HG03066 (cell line): ENCODE data around the gene MRPS12.
"Not testable (repeated sequence)": the region's sequence is repeated elsewhere in the genome, so short reads cannot be mapped to it uniquely, and the experiment has no call there.

Source experiments
- ATAC-seq: cut with Tn5 transposase; IDR thresholded peaks from one replicate; pipeline ENCODE4 v1.9.1; 2021; ENCODE audit warnings: low read depth; ENCODE audit not compliant: unreplicated experiment

Gene MRPS12

DNA sequence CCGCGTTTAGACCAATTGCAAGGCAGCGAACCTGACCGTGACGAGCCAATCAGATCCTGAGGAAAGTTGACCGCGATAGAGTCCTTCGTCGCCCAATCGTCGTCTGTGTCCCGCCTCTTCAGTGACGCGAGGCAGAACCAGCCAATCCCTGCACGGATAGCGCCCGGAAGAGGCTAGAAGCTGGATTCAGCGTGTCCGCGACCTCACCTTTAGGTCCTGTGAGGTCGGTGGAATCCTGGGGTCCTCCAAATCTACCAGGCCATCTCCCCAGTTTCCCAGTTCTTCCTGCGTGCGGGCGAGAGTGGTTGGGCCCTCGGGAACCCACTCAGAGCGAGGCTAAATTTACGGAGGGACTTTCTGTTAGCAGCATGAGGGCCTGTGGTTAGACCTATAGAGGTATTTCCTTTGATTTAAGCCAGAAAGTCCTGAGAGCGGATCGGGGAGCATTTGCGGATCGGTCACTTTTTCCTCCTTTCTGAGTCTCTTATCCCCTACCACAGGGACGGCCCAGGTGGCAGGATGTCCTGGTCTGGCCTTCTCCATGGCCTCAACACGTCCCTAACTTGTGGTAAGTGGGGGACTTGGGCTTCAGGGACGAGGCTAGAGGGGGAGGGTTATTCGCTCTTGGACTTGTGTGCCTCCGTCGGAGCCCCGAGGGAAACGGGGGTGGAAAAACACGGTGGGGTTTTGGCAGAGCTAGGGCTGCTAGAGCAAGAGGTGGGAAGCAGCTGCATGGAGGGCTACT, at the start of gene MRPS12:
Gene MRPS12 (plus strand): TSS at position 169 of the 745 bp plus-strand sequence. CDS start 351 bp downstream, at position 520.
- ATAC-seq: peak; percentile 94

- no peak for ATAC-seq
These were observed 47.5 kb upstream of the MRPS12 start for GRCh38 chr19:38883286-38883685.

DNA sequence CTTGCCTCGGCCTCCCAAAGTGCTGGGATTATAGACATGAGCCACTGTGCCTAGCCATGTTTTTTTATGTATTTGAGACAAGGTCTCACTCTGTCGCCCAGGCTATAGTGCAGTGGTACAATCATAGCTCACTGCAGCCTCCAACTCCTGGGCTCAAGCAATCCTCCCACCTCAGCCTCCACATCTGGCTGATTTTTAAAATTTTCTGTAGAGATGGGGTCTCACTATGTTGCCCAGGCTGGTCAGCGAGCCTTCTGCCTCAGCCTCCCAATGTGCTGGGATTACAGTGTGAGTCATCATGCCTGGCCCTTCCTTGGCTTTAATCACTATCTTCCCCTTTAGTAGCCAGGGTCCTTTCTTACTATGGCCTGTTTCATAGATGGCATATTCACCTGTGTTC, 46.1 kb upstream of the MRPS12 start:
- ATAC-seq: not testable (repeated sequence)

DNA sequence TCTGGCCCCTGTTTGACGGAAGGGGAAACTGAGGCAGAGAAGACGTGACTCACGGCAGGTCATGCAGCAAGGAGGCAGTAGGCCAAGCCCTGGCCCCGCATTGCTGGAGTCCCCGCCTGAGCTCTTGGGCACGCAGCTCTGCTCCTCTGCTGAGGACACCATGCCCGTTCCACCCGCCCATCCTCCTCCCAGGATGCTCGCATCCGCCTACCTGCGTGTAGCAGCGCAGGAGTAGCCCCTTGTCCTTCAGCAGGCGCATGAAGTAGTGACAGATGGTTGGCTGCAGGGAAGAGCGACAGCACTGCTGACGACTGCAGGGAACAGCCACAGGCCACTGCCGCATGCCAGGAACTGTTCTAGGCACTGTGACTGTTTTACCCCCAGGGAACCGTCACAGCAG, 41.9 kb upstream of the MRPS12 start:
- ATAC-seq: no peak

DNA sequence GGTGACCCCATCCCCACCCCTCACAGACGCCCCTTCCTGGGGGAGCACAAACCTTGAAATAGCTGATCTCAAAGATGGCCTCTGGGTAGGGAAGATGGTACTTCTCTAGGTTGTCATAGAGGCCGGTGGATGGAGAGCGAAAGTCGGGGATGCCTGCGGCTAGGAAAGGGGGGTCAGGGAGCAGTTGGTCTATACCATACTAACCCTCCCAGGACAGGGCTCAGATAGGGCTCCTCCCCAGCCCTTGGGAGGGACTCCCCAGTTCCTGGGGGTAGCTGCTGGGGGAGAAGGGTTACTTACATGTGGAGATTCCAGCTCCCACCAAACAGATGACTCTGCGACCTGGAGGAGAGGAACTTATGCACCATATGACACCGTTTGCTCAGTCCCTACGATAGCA, 40.9 kb upstream of the MRPS12 start:
- ATAC-seq: no peak

DNA sequence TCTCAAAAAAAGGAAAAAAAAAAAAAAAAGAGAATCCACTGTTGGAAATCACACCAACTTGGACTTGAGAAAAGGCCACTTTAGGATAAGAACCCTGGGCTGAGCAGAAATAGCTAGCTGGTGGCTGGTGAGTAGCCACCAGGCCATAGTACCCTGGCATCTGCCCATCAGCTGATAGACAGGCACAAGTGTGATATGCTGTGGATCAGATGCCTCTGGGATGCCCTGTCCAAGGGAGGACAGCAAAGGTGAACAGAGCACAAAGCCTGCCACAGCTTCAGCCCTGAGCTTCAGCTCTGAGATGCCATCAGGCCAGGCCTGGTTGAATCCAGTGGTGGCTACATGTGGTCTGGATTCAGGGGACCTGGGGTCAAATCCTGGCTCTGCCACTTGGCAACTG, 40.1 kb upstream of the MRPS12 start:
- ATAC-seq: no peak

DNA sequence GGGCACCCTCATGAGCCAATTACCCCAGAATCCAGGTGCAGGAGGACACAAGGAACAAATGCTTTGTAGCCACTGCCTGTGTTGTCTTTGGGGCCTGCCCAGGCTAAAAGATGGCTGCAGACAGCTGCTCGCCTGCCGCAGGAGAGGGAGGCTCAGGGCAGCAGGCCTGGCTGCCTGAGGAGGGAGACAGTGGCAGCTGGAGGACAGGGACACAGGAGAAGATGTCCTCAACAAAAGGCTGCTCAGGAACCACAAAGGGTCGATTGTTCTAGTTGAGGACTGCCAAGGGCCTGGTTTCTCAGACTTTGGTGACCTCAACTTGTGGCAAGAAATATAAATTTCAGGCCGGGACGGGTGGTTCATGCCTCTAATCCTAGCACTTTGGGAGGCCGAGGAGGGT, 39.0 kb upstream of the MRPS12 start:
- no peak for ATAC-seq

- no peak for ATAC-seq
These were observed 37.9 kb upstream of the MRPS12 start for GRCh38 chr19:38892841-38893240.

GRCh38 chr19:38893341-38893771, 37.4 kb upstream of the MRPS12 start:
- no peak for ATAC-seq

GRCh38 chr19:38894968-38895367, 35.8 kb upstream of the MRPS12 start:
- no peak for ATAC-seq

DNA sequence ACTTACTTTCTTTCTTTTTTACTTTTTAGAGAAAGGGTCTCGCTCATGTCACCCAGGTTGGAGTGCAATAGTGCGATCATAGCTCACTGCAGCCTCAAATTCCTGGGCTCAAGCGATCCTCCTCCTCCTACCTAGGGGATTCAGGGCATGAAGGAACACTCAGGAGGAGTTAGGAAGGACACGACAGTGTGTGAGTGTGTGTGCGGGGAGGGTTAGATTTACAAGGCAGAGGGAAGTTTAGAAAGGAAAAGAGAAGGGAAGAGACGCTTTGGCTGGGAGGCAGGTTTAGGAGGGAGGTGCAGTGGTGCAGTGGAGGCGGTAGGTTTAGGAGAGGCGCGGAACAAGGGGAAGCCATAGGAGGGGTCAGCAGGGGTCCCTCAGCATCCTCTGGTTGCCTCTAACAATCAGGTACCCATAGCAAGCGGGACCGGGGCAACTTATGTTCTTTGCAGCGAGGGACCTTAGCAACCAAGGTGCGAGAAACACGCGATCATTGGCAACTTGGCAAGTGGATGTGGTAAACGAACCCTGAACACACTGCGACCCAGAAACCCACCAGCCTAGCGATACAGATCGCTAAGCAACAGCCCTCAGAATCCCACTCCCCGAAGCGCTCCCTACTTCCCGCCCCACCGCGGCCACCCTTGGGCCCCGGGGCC, 31.8 kb upstream of the MRPS12 start:
- ATAC-seq: no peak

GRCh38 chr19:38899447-38900201, 31.1 kb upstream of the MRPS12 start, which contains the start of the genes NFKBIB and SIRT2:
Gene NFKBIB (plus strand): TSS chr19:38899969. CDS start chr19:38900033, 64 bp downstream.
Gene SIRT2 (minus strand): TSS chr19:38899618. CDS start chr19:38899521, 97 bp downstream.
- ATAC-seq: peak; percentile 90

DNA sequence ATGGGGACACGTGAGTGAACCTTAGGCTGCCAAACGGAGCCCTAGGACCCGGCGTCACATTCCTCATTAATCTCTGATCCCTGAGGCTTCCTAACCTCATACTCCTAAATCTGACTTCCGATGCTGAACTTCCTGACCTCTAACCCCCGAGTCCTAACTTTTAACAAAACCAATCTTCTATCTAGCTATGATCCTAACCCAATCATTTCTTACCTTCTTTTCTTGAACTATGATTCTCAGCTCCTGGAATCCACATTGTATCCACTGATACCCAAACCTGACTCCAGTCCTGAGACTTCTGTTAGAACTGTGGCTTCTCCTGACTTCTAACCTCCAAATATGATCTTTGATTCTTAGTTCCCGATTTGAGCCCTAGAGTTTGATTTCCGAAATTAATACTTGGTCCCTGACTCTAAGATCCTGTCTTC, 30.5 kb upstream of the MRPS12 start:
- ATAC-seq: no peak

DNA sequence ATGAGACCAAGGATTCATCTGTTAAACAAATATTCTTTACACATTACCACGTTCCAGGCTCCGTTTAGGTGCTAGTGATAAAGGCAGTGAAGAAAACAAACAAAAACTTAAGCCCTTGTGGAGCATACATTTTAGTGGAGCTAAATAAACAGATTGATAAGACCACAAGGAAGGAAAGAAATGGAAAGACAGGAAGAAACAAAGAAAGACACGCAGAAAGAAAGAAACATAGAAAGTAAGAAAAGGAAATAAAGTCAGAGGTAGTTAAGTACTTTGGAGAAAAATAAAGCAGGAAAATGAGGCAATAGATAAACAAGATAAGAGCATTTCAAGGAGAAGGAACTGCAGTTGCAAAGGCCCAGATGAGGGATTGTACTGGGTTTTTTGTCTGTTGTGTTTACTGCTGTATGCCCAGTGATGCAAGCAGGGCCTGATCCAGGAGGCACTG, 30.0 kb upstream of the MRPS12 start:
- ATAC-seq: no peak

GRCh38 chr19:38901683-38902082, 29.1 kb upstream of the MRPS12 start:
- ATAC-seq: no peak

- no peak for ATAC-seq
These were observed 25.9 kb upstream of the MRPS12 start for GRCh38 chr19:38904581-38905539.

DNA sequence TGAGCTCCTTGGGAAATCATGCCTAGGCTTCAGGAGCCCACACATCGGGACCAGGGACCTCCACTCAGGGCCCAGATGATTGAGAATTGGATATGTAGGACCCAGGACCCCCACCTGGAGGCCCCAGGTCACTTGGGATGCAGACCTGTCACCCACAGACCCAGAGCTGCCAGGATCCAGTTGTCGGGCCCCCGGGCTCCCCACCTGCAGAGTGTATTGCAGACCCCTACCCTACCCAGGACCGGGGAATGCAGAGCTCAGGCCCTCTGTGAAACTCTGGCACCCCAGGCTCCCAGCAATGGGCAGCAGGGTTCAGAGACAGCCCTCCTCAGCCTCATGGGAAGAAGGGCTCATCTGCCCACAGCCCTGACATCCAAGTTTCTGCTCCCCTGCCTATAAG, 25.1 kb upstream of the MRPS12 start:
- ATAC-seq: no peak

GRCh38 chr19:38907227-38907626, 23.5 kb upstream of the MRPS12 start:
- ATAC-seq: no peak

DNA sequence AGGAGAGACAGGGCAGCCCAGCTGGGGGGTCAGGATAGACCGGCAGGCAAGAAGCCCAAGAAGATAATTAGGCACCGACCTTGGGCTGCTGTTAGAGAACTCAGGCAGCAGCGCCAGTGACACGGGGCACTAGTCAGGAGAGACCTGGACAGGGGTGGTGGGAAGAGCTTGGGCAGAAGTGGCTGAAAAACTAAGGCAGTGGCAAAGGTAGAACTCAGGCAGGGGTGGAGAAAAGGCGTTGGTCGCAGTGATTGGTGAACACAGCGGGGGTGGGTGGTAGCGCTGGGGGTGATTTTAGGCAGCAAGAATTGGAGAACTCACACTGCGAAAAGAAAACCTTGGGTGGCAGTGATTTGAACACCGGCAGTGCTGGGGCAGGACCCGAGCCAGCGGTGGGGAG, 23.1 kb upstream of the MRPS12 start:
- no peak for ATAC-seq

GRCh38 chr19:38908911-38909310, 21.8 kb upstream of the MRPS12 start:
- ATAC-seq: no peak
